Measurements from ENCODE around the gene ARHGAP40. TPM values are rescaled to one million over a fixed set of nuclear protein-coding genes. Genes with fewer than 3 reads are reported as not detected.
A peak's percentile ranks its signal among the peaks of the same experiment; 100 is the strongest.

Gene ARHGAP40
- total and polyA plus RNA-seq, 9 of the 15 experiments (the other 6 are each of a cell fraction or from before 2014, with no cell fraction given): not detected

DNA sequence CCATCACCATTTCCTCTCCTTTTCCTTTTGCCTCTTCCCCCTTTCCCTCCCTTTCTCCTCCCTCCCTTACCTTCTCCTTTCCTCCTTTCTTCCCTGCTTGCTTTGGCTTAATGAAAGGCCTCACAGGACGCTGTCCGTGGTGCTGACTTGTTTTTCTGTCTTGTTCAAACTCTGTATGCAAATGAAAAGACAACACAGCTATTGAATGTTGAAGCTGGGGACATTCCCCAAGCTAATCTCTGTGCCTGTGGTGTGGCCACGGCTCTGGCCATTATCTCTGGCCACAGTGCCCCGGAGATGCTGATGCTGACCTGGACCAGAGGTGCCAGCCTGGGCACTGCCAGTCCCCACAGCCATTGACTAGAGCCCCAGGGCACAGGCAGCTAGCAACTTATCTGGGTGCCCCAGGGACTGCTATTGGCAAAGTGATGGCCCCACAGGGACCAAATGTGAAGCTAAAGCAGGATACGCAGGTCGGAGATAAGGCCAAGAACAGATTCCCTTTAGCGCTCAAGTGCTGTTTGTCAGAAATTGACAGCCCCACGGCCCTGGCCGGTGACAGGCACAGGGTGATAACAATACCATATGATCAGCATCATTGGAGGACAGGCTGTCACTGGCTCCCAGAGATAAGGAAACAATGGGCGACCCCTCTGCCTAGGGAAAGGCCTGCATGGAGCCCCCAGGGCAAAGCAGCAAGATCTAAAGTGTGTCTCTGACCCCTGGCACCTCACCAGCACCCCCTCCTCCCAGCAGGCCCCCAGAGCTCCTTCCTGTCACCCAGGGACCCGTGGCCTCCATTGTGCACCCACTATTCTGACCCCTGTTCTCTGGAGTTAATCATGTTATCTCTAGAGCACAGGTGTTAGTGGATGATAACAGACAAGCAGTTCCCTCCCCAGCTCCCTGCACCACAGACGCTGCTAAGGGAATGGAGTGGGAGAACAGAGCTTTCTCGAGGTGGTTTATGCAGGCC, 91.1 kb downstream of the ARHGAP40 start (continued):
- TF ChIP-seq, protein P1, sequence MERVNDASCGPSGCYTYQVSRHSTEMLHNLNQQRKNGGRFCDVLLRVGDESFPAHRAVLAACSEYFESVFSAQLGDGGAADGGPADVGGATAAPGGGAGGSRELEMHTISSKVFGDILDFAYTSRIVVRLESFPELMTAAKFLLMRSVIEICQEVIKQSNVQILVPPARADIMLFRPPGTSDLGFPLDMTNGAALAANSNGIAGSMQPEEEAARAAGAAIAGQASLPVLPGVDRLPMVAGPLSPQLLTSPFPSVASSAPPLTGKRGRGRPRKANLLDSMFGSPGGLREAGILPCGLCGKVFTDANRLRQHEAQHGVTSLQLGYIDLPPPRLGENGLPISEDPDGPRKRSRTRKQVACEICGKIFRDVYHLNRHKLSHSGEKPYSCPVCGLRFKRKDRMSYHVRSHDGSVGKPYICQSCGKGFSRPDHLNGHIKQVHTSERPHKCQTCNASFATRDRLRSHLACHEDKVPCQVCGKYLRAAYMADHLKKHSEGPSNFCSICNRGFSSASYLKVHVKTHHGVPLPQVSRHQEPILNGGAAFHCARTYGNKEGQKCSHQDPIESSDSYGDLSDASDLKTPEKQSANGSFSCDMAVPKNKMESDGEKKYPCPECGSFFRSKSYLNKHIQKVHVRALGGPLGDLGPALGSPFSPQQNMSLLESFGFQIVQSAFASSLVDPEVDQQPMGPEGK (CRISPR knock-in tag; IDR thresholded peaks at IDR 0.05; ENCODE audit: borderline replicate concordance): no peak
- TF ChIP-seq NR2F6 (CRISPR knock-in tag; IDR thresholded peaks at IDR 0.05) (no peak), GTF2E2 (tag; IDR thresholded peaks at IDR 0.05) (no peak), BMI1 (IDR thresholded peaks at IDR 0.05; ENCODE audit: low read length) (no peak), NR4A1 (CRISPR knock-in tag; IDR thresholded peaks at IDR 0.05) (no peak), NR4A1 (tag; IDR thresholded peaks at IDR 0.05) (peak; percentile 92), XRCC4 (IDR thresholded peaks at IDR 0.05; ENCODE audit: extremely low read depth, insufficient read depth, insufficient read length) (no peak), CBFA2T3 (IDR thresholded peaks at IDR 0.05) (peak; percentile 96), NFIX (CRISPR knock-in tag; IDR thresholded peaks at IDR 0.05; ENCODE audit: low read depth) (no peak), ZC3H4 (CRISPR knock-in tag; IDR thresholded peaks at IDR 0.05; ENCODE audit: borderline replicate concordance) (no peak), RCOR1 (IDR thresholded peaks at IDR 0.05; ENCODE audit: borderline replicate concordance in 1 of 2, low read depth in 2 of 2, low read length in 2 of 2) (peak; percentile 12 to 80; a peak in 3 of 4 replicates), ETV1 (tag; conservative IDR thresholded peaks at IDR 0.05; ENCODE audit: low read depth) (no peak), CEBPB (tag; IDR thresholded peaks at IDR 0.05) (no peak), TCF3 (CRISPR knock-in tag; IDR thresholded peaks at IDR 0.05) (peak; percentile 89), BRF1 (IDR thresholded peaks at IDR 0.05; ENCODE audit: borderline replicate concordance, extremely low read depth, insufficient read length) (no peak)
- TF ChIP-seq, protein P2, sequence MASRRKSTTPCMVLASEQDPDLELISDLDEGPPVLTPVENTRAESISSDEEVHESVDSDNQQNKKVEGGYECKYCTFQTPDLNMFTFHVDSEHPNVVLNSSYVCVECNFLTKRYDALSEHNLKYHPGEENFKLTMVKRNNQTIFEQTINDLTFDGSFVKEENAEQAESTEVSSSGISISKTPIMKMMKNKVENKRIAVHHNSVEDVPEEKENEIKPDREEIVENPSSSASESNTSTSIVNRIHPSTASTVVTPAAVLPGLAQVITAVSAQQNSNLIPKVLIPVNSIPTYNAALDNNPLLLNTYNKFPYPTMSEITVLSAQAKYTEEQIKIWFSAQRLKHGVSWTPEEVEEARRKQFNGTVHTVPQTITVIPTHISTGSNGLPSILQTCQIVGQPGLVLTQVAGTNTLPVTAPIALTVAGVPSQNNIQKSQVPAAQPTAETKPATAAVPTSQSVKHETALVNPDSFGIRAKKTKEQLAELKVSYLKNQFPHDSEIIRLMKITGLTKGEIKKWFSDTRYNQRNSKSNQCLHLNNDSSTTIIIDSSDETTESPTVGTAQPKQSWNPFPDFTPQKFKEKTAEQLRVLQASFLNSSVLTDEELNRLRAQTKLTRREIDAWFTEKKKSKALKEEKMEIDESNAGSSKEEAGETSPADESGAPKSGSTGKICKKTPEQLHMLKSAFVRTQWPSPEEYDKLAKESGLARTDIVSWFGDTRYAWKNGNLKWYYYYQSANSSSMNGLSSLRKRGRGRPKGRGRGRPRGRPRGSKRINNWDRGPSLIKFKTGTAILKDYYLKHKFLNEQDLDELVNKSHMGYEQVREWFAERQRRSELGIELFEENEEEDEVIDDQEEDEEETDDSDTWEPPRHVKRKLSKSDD (conservative IDR thresholded peaks at IDR 0.05; ENCODE audit: low read length): no peak
- TF ChIP-seq, protein P3, sequence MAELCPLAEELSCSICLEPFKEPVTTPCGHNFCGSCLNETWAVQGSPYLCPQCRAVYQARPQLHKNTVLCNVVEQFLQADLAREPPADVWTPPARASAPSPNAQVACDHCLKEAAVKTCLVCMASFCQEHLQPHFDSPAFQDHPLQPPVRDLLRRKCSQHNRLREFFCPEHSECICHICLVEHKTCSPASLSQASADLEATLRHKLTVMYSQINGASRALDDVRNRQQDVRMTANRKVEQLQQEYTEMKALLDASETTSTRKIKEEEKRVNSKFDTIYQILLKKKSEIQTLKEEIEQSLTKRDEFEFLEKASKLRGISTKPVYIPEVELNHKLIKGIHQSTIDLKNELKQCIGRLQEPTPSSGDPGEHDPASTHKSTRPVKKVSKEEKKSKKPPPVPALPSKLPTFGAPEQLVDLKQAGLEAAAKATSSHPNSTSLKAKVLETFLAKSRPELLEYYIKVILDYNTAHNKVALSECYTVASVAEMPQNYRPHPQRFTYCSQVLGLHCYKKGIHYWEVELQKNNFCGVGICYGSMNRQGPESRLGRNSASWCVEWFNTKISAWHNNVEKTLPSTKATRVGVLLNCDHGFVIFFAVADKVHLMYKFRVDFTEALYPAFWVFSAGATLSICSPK (IDR thresholded peaks at IDR 0.05; ENCODE audit: borderline replicate concordance): no peak
- TF ChIP-seq, protein P4, sequence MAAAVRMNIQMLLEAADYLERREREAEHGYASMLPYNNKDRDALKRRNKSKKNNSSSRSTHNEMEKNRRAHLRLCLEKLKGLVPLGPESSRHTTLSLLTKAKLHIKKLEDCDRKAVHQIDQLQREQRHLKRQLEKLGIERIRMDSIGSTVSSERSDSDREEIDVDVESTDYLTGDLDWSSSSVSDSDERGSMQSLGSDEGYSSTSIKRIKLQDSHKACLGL (CRISPR knock-in tag; IDR thresholded peaks at IDR 0.05; ENCODE audit: borderline replicate concordance, poor library complexity, severe bottlenecking): no peak
- TF ChIP-seq, protein P5, sequence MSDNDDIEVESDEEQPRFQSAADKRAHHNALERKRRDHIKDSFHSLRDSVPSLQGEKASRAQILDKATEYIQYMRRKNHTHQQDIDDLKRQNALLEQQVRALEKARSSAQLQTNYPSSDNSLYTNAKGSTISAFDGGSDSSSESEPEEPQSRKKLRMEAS (CRISPR knock-in tag; IDR thresholded peaks at IDR 0.05): no peak

Measured in K562 (cell line).